Right lung (tissue), 5 donors: ENCODE measurements around the gene SGMS2. TPM values are rescaled to one million over a fixed set of nuclear protein-coding genes. Genes with fewer than 3 reads are reported as not detected.
"Not testable (repeated sequence)": the region's sequence is repeated elsewhere in the genome, so short reads cannot be mapped to it uniquely, and the experiment has no call there.

Experiments used
- DNase-seq, 2 donors: peaks; one replicate each; pipeline ENCODE4 v3.0.0-alpha.2; 2013
- polyA plus RNA-seq, 5 donors: library from polyadenylated mRNA; unstranded; fragments of 120-200 nt; gene quantifications; one replicate each; pipeline versions ENCODE4 v1.2.1 to v1.2.3, GENCODE V29; 2013; ENCODE audit warnings: inconsistent platforms in 1 of 5, low replicate concordance in 1 of 5; ENCODE audit not compliant: insufficient read length in 5 of 5, insufficient read depth in 1 of 5

The SGMS2 gene
- polyA plus RNA-seq, 5 donors: 10.3 to 19.0 (median 15.5) TPM

DNA sequence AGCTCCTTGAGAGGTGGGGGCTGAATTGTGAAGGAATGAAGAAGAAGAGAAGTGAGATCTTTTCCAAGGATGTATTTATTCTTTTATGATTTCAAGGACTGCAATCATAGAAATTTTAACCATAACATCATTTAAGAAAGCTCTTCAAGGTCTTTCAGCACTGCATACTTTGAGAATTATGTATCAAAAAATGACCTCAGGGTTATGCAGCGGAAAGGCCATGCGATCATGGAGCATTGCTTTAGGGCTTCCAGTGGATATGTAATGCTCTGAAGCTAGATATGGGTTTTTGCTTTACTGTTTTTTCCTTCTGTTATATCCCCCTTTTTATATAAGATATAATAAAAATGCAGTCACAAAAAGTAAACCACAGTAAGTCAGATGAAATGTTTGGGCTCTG lies 38.7 kb downstream of the SGMS2 start:
- DNase-seq: no peak

DNA sequence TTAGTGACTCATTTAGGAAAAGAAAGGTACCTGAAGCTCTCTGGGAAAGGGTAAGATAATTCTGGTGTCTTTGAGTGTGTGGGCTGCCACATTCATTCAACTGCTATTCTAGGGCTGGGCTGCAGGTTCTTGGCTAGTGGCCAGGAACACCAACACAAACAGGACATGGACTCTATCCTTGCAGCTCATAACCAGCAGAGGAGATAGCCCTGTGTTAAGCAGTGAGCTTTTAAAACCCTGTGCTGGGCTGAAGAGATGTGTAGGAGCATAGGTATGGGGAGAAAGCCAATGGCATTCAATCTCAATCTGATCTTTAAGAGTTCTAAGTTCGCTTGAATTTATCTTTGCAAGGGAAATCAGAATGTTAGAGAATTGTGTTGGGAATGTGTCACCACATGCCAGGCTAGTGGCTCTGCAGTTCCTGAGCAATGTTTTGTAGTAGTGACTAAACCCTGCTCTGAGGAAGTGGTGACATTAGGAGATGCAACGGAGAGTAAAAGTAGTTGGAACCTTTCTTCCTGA lies 39.2 kb downstream of the SGMS2 start:
- DNase-seq: no peak

DNA sequence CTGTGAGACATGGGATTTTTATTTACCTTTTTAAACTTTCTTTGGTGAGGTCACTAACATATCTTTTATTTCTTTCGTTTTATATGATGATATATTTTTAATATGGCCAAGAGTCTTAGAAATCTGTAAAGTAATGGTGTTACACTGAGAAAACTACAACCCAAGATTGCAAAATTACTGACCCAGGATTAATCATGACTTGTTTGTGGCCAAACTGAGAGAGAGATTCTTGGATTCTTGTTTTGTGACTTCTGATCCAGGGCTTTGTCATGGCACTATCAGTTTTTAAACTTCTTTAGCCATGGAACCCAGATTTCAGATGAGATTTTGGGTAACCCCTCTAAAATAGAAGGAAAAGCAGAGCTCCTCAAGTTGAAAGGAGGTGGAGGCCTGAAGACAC lies 42.0 kb downstream of the SGMS2 start:
- DNase-seq: no peak

DNA sequence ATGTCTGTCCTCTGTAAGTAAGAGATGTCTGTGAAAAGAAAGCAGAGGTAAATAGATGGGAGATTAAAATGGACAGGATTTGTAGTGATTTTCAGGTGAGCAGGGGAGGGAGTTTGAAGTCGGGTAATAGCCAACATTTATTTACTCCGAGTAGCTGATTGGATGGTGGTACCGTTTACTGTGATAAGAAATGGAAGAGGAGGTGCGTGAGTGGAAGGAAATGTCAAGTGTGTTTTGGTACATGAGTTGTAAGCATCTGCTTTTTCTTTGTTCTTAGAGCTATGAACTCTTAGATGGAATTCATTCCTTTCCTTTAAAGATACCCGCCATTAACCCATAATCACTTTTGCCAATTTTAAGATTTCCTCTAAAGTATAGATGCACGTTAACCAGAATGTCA lies 45.5 kb downstream of the SGMS2 start:
- no peak for DNase-seq

DNA sequence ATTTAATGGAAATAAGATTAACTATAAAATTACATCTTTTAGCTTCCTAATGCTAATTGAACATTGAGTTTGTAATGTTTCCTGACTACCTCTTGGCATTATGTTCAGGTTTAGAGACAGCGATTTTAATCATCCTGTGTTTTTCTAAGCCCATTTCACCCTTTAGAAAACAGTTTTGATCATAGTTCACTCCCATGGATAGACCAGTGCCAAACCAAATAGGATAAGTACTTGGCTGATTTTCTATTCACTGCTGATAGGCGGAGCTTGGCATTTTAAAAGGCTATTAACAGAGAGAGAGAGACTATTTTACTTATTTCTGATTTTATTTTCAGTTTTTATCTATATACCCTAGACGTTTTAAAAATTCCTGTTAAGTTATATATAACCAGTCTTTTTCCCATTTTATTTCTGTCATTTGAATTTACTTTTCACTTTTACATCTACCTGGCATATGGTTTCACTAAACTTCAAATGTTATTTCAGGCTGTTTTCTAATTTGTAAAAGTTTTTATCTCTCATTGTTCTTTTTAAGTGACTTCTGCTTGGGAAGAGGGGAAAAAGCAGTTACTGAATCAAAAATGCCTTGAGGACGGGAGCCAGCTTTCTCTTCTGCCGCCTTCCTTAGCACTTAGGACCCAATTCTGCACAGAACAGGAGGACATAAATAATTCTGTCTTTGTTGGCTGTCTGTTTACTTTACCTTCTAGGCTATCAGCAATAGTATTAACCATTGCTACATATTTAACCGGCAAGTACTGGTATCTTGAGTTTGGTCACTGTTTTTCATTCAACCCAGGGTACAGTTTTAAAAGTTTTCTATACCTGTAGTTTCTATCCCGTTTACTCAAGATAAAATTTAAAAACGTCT lies 46.4 kb downstream of the SGMS2 start:
- no peak for DNase-seq

DNA sequence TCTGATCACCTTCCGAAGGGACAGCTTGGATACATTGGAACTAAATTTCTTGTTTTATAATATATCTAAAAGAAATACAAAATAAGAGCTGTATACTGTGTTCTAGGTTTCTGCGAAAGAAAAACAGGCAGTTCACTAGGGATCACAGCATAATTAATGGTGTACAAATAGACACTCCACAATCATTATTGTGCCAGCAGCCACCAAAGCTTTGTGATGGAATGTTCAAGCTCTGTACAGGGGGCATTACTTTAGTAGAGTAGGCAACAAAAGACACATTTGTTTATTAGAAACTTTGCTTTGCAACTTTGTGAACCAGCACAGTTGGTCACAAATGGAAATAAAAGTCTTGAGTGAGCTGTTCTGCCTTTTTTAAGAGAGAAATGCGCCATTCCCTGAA lies 49.3 kb downstream of the SGMS2 start:
- DNase-seq: no peak

DNA sequence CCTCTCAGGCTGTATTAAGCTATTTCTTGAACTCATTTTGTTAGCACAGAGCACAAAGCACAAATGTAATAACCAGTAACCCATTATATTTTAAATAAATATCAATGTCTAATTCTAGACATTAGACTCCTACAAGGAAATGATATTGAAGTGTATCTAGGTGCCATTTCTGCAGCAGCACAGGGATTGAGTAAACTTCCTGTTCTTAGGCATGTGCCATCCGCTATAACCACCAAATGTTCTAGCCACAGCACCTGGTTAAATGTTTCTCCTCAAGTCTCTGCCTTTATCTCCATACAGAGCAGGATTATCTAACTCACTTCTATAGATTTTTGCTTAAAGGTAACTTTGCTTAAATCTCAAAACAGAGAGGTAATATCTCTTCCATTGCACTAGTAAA lies 51.4 kb downstream of the SGMS2 start:
- no peak for DNase-seq

DNA sequence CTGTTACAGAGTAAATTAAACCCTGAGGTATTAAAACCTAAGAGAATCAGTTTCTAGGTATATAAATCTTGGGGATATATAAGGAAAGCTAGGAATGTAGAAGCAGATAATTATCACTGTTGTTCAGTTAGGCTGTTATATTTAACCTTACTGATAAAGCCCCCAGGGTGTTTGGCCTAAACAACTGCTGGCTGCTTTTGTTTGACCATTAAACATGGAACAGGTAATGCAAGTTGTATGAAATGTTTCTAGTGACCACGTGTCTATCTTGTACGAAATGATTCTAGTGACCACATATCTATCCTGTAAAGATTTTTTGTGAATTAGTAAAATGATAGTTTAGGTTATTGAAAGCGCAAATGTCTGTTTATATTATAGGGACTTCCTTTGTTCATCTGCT lies 52.6 kb downstream of the SGMS2 start:
- no peak for DNase-seq

DNA sequence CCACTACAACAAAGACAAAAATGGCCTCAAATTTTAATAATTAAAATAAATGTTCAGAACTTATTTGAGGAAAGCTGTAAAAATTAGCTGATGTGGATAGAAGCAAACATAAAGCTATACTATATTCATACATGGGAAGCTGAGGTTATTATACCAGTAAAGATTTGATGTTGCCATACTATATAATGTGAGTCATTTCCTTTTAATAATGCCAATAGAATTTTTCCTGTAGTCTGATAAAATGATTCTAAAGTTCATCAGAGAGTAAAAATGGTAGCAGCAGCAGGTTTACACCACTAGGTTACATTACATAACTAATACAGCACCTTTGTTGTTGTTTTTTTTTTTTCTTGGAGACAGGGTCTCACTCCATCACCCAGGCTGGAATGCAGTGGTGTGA lies 61.1 kb downstream of the SGMS2 start:
- DNase-seq: no peak

DNA sequence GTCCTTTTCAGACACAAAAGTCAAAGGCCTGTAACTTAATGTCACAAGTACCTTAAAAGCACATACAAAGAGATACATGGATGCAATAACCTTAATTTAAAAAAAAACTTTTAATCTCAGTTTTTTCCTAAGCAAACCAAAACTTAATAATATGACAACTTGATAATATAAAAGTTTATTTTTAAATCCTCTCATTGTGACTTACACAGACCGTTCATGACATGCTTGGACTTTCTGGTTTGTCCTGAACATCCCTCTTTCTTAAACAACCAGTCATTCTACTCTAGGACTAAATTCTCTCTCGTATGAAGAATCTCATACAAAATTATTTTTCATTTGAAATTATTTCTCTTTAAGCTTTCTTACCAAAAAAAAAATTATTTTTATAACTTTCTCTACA lies 63.5 kb downstream of the SGMS2 start:
- no peak for DNase-seq

DNA sequence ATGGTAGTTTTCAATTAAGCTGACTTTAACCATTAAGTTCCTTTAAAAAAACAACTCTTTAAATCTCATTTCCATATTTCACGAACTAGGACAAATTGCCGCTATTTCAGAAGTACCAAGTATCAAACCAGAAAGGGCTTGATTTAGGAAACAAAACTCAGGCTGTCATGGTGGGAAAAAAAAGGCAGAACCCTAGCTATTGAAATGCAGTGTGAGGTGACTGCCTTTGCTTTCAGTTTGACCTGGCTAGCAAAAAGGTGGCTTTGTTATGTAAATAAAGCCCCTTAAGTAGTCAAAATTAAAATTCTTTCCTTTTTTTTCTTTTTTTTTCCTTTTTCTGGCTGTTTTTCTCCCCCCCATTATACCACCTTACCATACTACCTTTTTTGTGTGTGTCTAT lies 66.0 kb downstream of the SGMS2 start:
- DNase-seq: no peak

DNA sequence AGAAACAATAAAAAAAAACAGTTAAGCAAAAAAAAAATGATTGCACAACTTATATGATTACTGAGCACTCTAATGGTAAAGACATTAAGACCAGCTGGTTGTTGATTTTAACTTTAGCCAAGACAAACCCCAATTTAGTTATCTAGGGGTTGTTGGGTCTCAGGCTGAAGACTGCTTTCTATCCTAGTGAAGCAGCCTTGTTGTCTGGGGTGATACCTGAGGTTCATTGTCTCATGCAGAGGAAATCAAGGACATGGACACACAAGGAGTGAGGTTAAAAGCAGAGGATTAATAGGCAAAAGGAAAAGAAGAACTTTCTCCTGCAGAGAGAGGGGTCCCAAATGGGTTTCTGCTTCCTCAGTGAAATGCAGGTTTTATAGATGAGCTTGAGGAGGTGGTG lies 66.6 kb downstream of the SGMS2 start:
- no peak for DNase-seq

DNA sequence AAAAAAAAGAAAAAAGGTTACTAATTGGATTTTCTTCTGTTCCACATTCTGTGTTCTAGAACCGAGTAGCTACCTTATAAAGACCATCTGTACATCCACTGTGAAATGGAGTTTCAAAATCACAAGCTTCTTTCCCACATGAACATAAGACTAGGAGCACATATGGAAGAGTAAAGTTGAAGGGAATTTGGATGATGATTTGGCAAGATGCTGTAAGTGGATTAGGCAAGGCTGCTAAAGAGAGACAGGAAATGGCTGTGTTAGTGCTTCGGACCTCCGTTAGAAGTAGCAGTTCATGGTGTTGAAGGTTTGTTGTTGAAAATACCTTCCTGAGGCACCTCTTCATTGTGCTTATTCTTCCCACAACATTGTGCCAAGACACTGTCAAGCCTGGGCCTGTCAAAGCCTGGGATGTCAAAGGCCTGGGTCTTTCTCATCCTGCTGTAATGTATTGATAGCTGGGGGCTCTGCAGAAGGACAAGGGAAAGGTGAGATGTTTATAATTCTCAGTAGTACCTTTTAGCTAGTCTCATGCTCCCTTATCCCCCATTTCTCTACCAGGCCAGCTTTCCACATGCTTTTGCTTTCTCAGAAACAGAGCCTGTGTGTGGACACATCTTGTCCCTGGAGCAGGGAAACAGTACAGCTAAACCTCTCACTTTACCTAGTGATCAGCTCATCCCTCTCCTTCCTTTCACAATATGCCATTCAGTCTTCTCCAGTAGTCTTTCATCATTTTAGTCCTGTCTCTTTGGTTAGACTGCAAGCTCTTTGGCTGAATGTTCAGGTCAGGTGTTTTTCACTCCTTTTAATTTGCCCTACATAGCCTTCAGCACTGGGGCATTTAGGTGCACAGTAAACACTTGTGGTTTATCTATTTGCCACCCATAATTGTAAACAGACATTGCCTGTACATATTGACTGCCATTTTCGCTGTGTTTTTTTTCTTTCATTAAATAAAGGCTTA lies 68.7 kb downstream of the SGMS2 start:
- no peak for DNase-seq

DNA sequence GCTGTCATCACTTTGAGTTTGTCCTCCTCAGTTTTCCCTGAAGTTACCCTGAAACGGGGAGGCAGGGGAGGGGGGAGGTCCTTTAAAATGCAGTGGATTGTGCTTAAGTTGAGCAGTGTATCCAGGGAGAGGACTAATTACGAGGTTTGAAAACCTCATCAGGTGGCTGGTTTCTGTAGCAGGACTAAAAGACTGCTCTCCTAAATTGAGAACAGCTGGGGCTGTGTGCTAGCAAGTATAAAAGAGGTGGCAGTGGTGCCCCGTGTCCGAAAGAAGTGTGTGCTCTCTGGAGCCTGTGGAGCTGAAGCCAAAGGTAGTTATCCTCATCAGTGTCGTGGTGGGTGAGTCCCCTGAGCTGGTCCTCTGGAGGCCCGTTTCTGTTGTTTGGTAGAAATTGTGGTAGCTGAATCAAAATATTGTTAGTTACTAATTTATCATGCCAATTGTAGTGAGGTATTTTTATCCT lies 69.4 kb downstream of the SGMS2 start:
- DNase-seq: no peak

DNA sequence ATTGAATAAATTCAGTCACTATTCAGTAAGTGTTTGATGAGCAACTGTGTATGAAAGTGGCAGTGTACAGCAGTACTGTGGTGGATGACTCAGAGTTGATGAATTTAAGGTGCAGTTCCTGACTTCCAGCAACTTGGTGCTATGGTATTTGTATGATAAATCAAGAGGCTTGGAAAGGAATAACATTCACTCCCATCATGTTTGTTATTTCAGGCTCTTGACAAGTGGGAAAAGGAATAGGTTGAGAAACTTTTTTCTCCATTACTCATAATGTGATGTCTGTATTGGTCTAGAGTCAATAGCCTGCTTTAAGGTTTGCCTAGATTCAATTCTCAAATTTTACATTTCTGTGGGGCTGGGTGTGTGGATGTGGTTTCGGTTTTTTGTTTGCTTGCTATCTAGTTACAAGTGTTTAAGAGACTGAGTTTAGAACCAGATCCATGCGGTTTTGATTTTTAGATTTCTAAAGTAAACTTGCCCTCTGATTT lies 71.5 kb downstream of the SGMS2 start:
- no peak for DNase-seq

DNA sequence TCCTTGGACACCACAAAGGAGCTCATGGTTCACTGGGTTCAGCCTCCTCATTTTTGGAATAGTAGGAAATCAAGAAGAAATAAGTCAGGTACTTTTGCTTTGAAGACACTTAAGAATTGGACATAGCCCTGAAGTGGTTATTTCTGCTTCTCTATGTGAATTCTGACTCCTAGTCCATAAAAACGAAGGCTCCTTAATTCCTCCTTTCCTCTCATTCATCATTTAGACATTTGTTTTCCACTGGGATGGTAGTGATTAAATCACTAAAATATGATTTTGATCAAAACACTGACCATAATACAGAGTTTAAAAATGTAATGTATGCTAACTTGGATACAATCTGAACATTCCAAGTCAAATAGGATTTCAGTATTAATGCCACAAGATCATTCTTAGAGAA lies 71.9 kb downstream of the SGMS2 start:
- no peak for DNase-seq

DNA sequence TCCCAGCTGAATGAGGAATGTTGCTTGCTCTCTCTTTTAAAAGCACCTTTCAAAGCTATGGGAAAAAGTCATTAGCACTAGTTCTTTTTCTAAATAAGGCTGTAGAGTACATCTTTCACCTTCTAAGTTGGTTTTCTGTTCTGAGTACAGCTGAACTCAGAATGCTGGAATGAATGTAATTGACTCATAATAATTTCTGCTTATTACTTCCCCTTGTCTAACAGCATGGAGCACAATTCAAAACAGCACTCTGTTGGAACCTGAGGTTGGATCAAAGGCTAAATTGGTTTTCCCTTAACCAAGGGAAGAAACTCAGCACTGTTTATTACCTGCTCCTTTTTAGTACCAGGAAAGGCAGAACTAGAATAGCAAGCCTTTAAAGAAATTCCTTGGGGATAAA lies 73.1 kb downstream of the SGMS2 start:
- no peak for DNase-seq

DNA sequence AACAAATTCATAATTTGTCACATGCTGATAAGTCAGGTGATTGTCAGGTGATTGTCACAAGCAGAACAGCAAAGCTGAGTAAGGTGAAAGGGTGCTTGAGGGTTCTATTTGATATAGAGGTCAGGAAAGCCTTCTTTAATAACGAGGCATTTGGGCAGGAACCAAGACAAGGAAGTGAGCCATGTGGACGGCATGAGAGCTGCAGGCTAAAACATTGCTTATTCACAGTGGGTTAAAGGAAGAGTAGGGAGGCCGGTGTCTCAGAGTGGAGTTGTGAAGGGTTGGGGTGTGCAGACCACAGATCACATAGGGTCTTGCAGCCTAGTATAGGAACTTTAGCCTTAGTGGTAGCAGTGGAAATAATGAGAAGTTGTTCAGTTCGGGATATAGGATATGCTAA lies 75.3 kb downstream of the SGMS2 start:
- no peak for DNase-seq

DNA sequence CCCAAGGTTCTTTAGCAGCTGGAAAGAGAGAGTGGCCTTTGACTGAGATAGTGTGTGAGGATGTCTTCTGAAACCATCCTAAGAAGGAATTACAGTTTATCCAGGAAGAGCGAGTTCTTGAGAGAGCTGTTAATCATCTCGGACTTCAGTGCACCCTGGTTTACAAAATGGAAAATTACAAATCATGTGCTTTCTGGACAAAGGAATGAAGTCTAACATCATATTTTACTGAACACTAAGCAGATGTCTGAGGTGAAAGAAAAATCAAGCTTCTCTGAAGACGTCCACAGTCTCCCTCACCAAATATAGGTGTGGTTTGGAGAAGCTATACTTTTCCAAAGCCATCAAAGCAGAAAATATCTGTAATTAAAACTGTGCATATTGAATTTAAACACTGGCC lies 75.8 kb downstream of the SGMS2 start:
- DNase-seq: no peak

DNA sequence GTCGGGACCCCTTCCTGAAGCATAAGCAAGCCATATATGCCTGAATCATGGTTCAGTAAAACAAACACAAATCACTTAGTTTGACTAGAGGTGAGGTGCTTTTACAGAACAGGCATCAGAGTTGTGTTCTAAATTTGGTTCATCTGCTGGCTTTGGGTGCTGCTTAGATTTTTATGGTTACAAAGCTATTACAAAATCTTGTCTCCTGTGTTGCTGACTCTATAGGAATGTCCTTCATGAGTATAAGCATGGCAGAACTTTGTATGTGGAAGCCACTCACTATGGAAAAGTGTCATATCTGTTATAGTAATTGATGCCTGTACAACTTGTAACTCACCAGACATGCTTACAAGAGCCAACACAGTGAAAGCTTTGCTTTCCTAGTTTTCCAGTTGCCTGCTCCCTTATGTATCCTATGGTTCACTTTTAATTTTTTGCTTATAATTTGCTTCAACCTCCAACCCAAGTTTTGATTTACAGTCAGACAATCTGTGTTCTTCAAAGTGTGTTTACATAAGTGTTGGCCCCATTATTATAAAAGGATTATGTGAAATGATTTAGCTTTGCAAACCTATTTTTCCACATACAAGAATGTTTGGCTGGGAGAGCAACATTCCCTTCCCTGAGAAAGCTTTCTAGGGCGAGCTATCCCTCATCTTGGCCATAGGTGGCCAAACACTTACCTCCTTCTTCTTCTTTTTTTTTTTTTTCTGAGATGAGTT lies 76.6 kb downstream of the SGMS2 start:
- DNase-seq: no peak

DNA sequence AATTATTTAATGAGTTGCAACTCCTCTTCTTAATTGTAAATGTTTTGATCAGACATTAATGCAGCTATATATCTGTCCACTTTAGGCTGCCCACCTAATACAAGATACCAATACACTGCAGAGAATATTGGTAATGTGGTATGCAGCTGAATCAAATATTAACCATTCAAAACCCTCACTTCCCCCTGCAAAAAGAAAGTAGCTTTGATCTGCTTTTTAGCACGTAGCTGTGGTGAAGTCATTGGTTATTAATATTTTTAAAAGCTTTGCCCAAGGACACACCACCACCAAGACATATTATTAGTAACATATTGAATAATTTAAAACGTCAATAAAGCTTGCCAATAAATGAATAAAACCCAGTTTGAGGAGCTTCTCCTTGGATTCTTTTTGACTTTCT lies 78.0 kb downstream of the SGMS2 start:
- DNase-seq: no peak

DNA sequence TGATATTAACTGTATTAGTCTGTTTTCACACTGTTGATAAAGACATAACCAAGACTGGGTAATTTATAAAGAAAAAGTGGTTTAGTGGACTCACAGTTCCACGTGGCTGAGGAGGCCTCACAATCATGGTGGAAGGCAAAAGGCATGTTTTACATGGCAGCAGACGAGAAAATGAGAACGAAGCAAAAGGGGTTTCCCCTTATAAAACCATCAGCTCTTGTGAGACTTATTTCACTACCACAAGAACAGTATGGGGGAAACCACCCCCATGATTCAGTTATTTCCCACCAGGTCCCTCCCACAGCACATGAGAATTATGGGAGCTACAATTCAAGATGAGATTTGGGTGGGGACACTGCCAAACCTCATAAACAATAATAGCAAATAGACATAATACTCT lies 80.3 kb downstream of the SGMS2 start:
- not testable (repeated sequence) for DNase-seq
